NCI-H510A treated with DMSO at 0.1 percent for 48 hours (cell line): ENCODE data around the gene MAN2B2.

Experiments
- DNase-seq: peaks from one replicate; lab custom pipeline; 2025; lab: John Stamatoyannopoulos, UW

MAN2B2 gene

DNA sequence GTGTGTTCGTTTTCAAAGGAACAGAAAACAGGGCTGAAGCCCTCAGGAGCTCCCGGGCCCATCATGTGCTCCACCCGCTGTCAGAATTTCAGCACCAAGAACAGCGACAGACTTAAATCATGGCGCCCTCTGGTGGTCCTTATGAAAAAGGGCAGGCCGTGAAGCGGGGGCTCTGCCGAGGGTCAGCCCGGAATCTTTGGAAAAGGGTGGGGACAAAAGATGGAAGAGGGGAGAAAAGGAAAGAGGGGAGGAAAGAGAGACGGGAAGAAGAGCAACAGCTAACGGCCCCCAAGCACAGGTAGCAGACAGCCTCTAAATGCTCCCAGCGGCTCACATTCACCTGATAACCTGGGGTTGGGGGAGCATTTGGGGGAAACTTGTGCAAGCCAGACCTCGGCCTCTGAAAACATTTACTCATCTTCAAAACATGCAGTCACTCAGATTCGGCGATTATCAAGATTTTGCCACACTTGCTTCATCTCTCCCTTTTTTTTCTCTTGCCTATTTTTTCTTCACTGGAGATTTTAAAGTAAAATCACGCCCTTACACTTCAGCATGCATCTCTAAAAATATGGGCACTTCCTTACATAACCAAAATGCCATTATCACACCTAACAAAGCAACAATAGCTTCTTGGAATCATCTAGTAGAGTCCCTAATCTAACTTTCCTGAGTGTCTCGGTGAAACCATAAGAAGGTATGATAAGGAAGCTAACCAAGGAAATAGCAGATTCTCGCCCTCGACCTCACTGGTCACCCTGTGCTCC, 28.1 kb upstream of the MAN2B2 start:
- DNase-seq, result peak; percentile 21

DNA sequence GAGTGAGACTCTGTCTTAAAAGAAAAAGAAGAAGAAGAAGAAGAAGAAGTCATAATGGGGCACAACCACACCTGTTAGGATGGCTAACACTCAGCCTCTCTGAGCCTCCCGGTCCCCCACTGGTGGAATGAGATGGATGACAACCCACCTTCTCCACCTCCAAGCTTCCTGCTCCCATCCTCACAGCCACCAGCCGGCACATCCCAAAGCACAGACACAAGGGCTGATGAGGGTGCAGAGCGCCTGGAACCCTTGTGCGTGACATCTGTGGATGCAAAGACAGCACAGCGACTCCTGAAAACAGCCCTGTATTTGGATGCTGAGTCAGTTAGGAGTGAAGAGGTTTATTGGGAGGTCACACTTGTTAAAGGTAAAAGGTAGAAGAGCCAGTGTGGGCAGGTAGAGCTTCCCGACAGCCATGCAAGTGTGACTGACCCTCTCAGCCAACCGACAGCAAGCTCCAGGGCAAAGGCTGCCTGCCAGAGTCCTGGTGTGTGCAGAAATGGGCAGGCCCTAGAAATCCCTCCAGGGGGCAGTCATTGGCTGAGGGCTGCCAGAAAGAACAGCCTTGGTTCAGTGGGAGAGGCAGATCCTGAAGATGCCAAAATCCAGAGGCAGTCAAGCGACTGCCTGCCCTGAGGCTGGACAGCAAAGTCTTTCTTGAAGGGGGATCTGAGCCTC, 26.6 kb upstream of the MAN2B2 start:
- peak; percentile 21 for DNase-seq

DNA sequence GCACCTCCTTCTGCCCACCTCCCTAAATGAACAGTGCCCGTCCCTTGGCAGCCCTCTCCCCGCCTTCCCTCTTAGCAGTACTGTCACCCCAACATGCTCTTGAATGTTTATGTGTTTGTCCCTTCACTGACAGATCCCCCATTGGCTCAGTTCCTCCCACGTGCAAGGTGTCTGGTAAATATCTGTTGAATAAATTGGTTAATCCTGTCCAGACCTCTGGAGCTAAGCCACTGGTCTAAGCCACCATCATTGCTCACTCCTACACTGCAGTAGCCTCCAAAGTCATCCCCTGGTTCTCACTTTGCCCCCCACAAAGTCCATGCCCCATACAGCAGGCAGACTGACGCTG, 26.1 kb upstream of the MAN2B2 start:
- DNase-seq, result no peak

DNA sequence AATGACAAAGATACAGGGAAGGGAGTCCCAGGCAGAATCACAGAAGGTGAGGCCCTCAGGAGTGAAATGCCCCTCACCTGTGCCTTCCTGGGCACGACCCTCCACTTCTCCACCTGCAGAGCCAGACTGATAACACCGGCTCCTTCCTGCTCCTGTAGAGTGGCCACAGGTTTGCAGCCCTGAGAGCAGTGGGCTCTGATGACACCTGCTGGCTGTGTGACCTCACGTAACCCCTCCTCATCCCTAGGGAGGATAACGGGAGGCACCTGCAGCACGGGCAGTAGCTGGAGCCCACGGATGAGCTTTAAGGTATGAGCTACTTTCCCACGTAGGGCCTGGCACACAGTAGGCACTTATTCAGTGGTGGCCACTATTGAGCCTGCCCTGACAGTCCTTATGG, 25.5 kb upstream of the MAN2B2 start:
- peak; percentile 14 for DNase-seq

DNA sequence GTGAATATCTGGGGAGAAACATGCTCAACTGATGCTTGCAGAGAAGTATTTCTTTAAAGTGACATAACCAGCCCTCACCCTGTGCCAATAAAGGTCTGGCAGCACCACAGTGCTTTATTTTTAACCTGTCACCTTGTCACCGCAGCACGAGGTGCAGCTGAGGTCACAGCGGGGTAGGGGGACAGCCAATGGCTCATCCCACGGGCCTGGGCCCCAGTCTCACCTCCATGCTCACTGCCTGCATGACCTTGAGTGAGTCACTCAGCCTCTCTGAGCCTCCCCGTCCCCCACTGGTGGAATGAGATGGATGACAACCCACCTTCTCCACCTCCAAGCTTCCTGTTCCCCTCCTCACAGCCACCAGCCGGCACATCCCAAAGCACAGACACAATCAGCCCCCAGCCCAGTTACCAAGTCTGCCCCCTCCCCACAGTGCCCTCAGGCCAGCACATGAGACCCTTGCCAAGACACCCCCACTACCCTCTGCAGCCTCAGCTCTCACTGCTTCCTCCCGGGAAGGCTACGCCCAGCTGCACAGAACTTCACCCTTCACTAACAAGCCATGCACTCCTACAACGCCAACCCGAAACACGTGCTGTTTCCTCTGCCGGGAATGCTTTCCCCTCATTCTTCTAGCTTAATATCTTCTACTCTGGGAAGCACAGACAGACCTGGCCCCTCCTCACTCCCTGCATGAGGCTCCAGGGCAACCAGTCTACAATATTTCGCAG, 24.9 kb upstream of the MAN2B2 start:
- no peak for DNase-seq

DNA sequence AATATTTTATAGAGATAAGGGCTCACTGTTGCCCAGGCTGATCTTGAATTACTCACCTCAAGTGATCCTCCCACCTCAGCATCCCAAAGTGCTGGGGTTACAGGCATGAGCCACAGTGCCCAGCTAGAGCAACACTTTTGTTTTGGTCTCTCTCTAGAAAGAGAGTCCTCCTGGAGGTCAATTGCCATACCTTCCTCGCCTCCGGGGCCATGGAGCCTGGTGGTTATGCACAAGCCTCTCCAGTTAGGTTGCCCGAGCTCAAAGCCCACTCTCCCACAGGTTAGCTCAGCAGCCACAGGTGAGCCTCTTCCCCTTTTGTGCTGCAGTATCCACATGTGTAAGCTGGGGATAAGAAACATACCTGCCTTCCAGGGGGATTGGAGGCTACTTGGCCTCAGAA, 24.2 kb upstream of the MAN2B2 start:
- DNase-seq, result no peak

GRCh38 chr4:6551660-6552059, 23.3 kb upstream of the MAN2B2 start:
- no peak for DNase-seq

DNA sequence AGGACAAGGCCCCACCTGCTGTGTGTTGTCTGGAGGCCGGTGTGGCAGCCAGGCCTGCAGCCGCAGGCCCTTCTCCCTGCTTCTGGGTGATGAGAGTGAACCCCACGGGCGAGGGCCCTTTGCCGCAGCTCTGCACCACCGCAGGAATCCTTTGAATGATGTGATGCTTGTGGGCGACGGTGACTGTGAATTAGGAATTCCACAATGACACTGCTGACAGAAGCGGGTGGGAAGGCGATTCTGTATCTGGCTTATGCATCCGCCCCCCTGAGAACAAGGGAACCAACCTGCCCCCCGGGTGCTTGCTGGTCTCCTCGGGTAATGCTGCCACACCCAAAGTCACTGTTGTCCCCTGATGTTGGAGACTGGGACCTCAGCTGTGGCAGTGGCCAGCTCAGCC, 19.5 kb upstream of the MAN2B2 start:
- no peak for DNase-seq

DNA sequence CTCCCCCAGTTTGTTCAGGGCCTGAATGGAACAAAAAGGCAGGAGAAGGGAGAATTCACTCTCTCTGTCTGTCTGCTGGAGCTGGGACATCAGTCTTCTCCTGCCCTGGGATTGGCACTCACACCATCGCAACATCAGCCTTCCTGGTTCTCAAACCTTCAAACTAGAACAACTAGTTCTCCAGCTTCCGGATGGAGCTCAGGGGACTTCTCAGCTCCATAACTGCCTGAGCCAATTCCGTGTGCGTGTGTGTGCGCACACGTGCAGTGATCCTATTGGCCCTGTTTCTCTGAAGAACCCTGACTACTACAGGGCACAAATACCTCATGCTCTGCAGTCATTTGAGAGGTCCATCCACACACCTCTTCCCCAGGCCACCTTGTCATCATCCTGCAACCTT, 18.7 kb upstream of the MAN2B2 start:
- no peak for DNase-seq

DNA sequence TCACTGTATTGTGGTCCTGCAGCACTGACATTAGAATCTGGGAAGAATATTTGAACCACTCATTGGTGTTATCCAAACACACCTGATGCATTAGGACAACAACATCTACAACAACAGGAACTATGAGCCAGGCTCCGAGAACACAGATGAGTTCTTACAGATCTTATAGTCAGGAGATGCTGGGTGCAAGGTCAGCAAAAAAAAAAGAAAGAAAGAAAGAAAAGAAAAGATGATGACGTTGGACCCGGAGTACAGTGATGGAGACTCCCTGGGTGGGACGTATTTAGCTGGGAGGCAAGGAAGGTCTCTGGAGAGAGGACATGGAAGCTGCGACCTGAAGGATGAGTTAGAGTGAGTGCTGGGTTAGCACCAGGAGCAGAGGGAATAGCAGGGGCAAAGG, 17.8 kb upstream of the MAN2B2 start:
- no peak for DNase-seq

DNA sequence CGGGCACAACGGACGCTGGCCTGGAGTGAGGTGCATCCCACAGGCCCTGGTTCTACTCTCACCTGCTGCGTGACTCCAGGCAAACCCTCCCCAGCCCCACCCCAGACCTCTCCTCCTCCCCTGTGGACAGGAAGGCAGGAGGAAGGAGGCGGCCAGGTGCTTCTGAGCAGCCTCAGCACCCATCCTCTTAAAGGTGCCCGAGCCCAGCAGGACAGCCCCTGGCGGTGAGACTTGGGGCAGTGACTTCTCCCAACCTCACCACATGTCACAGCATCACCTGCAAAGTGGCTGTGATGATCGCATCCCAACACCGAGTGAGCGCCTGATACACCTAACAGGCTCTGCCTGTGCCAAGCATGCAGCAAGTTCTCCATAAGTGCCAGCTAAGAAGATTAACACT, 17.1 kb upstream of the MAN2B2 start:
- no peak for DNase-seq

DNA sequence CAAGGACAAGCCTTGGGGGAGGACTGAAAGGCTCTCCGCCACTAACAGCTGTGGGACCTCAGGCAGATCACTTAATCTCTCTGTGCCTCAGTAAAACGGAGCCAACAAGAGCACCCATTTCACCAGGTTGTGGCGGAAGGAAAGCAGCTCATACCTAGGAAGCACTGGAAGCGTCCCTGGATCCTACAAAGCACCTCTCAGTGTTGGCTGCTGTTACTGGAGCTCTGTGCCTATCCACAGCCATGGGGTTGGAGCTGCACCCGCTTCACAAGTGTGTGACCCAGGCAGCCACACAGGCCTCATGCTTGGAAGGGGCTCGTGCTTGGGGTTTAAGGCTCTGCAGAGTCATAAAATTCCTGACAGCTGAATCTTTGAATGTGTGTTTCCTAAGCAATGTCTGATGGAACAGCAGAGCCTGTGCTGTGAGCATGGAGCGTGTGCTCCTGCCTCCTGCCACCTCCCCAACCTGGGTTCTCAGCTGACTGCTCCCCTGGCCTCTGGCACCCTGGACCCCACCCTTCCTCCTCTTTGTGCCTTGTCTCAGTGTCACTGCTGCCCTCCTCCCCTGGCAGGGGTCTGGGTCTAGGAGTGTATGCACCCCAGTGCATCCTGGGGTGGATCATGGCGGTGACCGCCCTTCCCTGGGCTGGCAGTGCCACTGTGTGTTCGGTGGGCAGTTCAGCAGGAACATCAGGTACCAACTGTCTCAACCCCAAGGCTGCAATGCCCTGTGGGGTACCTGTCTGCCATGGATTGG, 14.4 kb upstream of the MAN2B2 start:
- DNase-seq, result no peak

- DNase-seq, result no peak
Measured at GRCh38 chr4:6561173-6561516, 13.8 kb upstream of the MAN2B2 start.

- no peak for DNase-seq
Measured at GRCh38 chr4:6561706-6562371, 13.2 kb upstream of the MAN2B2 start.

DNA sequence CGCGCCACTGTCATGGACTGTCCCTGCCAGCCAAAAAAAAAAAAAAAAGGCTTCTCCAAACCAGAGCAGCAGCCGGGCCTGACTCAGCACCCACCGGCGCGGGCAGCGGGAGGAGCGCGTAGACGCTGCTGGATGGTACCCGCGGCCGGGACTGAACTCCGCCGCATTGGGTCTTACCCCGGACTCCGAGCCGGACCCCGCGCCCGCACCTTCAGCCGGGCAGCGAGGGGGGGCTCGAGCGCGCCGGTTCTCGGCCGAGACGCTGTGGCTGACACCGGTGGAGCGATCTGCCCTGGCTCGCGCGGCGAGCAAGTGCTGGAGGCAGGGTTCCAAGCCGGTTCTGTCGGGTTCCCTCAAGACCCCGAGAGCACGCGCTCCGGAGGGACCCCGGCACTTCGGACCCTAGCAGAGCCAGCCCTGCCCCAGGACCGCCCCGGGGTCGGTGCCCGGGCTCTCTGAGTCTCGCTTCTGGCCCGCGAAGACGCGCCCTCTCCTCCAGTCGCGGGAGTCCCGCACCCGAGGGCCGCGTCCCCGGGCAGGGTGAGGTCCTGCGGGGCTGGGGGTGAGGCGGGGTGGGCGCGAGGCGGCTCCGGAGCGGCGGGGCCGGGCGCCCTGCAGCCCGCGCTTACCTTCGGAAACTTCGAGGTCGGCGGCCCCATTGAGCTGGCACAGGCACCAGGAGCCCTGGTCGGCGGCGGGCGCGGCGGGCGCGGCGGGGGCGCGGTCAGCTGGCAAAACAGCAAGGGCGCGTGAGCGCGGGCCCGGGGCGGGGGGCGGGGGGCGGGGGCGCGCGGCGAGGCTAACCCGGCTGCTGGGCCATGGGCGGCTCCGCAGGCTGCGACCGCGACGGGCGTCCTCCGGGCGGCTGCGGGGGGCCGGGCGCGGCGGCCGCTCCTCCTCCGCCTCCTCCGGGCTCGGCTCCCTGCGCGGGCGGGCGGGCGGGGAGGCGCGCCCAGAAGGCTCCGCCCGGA, 11.8 kb upstream of the MAN2B2 start:
- no peak for DNase-seq

- DNase-seq, result no peak
Measured at GRCh38 chr4:6563935-6564645, 10.9 kb upstream of the MAN2B2 start.

- no peak for DNase-seq
Measured at GRCh38 chr4:6565691-6566390, 9.1 kb upstream of the MAN2B2 start.

GRCh38 chr4:6566391-6567190, 8.4 kb upstream of the MAN2B2 start:
- DNase-seq, result no peak

DNA sequence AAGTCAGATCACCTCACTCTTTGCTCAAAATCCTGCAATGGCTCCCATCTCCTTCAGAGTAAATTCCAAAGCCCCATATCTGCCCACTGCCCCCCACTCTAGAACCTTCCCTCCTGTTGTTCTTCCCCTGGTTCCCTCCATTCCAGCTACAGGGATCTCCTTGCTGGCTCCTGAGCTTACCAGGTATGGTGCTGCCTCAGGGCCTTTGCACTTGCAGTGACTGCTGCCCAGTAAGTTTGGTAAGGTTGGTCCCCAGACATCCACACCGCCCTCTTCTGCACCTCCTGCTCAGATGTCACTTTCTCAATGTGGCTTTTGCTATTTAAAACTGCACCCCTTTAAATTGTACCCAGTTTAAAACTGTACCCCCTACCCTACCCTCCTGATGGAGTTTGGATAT, 7.8 kb upstream of the MAN2B2 start:
- DNase-seq, result no peak
